NCI-H146 treated with DMSO at 0.1 percent for 48 hours (cell line): ENCODE results near the gene SLAMF8.

ENCODE experiments used
- DNase-seq: peaks from one replicate; lab custom pipeline; 2025; ENCODE audit not compliant: unreplicated experiment; lab: John Stamatoyannopoulos, UW

The SLAMF8 gene

GRCh38 chr1:159817276-159818041, 9.2 kb upstream of the SLAMF8 start:
- peak; percentile 98 for DNase-seq

- DNase-seq: no peak
Measured at GRCh38 chr1:159821171-159821867, 5.4 kb upstream of the SLAMF8 start.

- peak; percentile 87 for DNase-seq
Measured at GRCh38 chr1:159823406-159823805, 3.3 kb upstream of the SLAMF8 start.

GRCh38 chr1:159825564-159825963, 1.1 kb upstream of the SLAMF8 start:
- no peak for DNase-seq

- DNase-seq: no peak
Measured at GRCh38 chr1:159827102-159827490, 423 bp downstream of the SLAMF8 start.

GRCh38 chr1:159827549-159827948, 876 bp downstream of the SLAMF8 start:
- no peak for DNase-seq

- no peak for DNase-seq
Measured at GRCh38 chr1:159828176-159828575, 1.5 kb downstream of the SLAMF8 start.

GRCh38 chr1:159828581-159829272, 2.1 kb downstream of the SLAMF8 start:
- DNase-seq: no peak

- peak; percentile 11 for DNase-seq
Measured at GRCh38 chr1:159829273-159829634, 2.6 kb downstream of the SLAMF8 start.

- DNase-seq: no peak
Measured at GRCh38 chr1:159829822-159830465, 3.3 kb downstream of the SLAMF8 start.

GRCh38 chr1:159830722-159831121, 4.0 kb downstream of the SLAMF8 start:
- no peak for DNase-seq

- peak; percentile 85 for DNase-seq
Measured at GRCh38 chr1:159831412-159832141, 4.9 kb downstream of the SLAMF8 start.

GRCh38 chr1:159832309-159832708, 5.6 kb downstream of the SLAMF8 start:
- no peak for DNase-seq

- DNase-seq: no peak
Measured at GRCh38 chr1:159835356-159835755, 8.7 kb downstream of the SLAMF8 start.

- DNase-seq: no peak
Measured at GRCh38 chr1:159835862-159836525, 9.3 kb downstream of the SLAMF8 start.

GRCh38 chr1:159838715-159839114, 12.0 kb downstream of the SLAMF8 start:
- no peak for DNase-seq

- DNase-seq: no peak
Measured at GRCh38 chr1:159839116-159839849, 12.6 kb downstream of the SLAMF8 start.

GRCh38 chr1:159841749-159842148, 15.1 kb downstream of the SLAMF8 start:
- DNase-seq: no peak

GRCh38 chr1:159843459-159843858, 16.8 kb downstream of the SLAMF8 start:
- no peak for DNase-seq
